Activated CD4-positive, alpha-beta T cell treated with anti-CD3 and anti-CD28 coated beads for 36 hours (primary cell): Measurements from ENCODE around the gene ZSCAN31. TPM values are rescaled to one million over a fixed set of nuclear protein-coding genes. Genes with fewer than 3 reads are reported as not detected.
"Not testable (repeated sequence)": the region's sequence is repeated elsewhere in the genome, so short reads cannot be mapped to it uniquely, and the experiment has no call there.

Source experiments
- ATAC-seq: fragments of 200-7000 bp; cut with Tn5 transposase; one replicate; pipeline ENCODE4 v1.10.0; 2021; ENCODE audit warnings: mild to moderate bottlenecking, moderate library complexity
- CTCF ChIA-PET: fragments of 350-600 bp; sonication (Branson Sonifier 250); formaldehyde crosslinking; loops from one replicate; lab custom pipeline; 2021; ENCODE audit warnings: antibody characterized with exemption; lab: Charles Lee
- POLR2A ChIA-PET: fragments of 350-600 bp; sonication (Branson Sonifier 250); formaldehyde crosslinking; loops from one replicate; lab custom pipeline; 2021; ENCODE audit warnings: antibody characterized with exemption, inconsistent platforms; lab: Charles Lee
- DNase-seq: peaks from one replicate; pipeline ENCODE4 v3.0.0-alpha.2; 2020
- H3K27ac Mint-ChIP-seq: one replicate; pipeline ENCODE4 v1.8.0; 2021; ENCODE audit warnings: mixed read lengths
- H3K27me3 Mint-ChIP-seq: one replicate; pipeline ENCODE4 v1.8.0; 2021; ENCODE audit warnings: mixed read lengths
- H3K36me3 Mint-ChIP-seq: one replicate; pipeline ENCODE4 v1.8.0; 2021; ENCODE audit warnings: low read depth, mixed read lengths
- H3K4me1 Mint-ChIP-seq: one replicate; pipeline ENCODE4 v1.8.0; 2021; ENCODE audit warnings: mixed read lengths
- H3K4me3 Mint-ChIP-seq: one replicate; pipeline ENCODE4 v1.8.0; 2021; ENCODE audit warnings: mild to moderate bottlenecking, moderate library complexity, mixed read lengths
- H3K9me3 Mint-ChIP-seq: one replicate; pipeline ENCODE4 v1.8.0; 2021; ENCODE audit warnings: low read depth, mixed read lengths
- intact Hi-C, 2 experiments: fragments of 100-400 bp; cut with DNase I in 1 of 2; cut with micrococcal nuclease in 1 of 2; formaldehyde crosslinking; loops; one replicate each; pipeline versions ENCODE4 v1.14.2 to v1.15.1; 2022 to 2024; cut with DNase I, micrococcal nuclease
- total RNA-seq, 2 experiments: library from RNA; stranded (reverse); gene quantifications; one replicate each; pipeline ENCODE4 v1.2.3, GENCODE V29; 2021

The ZSCAN31 gene
- total RNA-seq, 2 experiments from 2014 or later = 1.3 to 1.8 TPM

DNA sequence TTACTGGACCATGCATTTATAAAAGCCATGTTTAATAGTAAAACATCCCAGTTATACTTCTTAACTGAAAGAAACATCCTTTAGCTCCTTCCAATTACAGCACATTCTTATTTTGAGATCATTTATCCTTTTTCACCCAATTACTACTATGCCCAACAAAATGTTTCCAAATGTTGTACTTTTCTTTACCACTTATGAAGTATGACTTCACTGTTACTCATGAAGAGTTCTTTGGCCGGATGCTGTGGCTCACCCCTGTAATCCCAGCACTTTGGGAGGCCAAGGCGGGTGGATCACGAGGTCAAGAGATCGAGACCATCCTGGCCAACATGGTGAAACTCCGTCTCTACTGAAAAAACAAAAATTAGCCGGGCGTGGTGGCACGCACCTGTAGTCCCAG, 18.1 kb downstream of the ZSCAN31 start:
- H3K4me1 Mint-ChIP-seq, ATAC-seq, H3K27ac Mint-ChIP-seq, intact Hi-C loops, H3K9me3 Mint-ChIP-seq, DNase-seq, POLR2A ChIA-PET, H3K27me3 Mint-ChIP-seq, CTCF ChIA-PET, H3K4me3 Mint-ChIP-seq, H3K36me3 Mint-ChIP-seq: not testable (repeated sequence)

DNA sequence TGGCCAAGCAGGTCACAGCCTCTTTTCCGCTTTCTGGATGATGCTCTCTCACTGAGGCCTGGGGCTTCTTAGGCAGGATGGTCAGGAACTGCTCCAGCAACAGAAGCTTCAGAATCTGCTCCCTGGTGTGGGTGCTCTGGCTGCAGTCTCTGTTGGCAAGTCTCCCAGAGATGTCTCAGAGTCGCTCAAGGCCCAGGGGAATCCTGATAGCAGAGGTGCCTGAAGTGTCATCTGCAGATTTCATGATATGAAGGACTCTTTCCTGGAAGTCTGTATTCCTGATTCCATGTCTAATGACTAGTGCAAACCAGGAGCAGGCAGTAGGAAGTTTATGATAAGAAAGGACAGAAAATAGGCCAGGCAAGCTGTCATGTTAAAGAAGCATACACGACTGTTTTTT, 20.3 kb downstream of the ZSCAN31 start:
- no peak for DNase-seq
- Mint-ChIP-seq H3K4me3 (no peak overlapping the region), H3K36me3 (no peaks in the 10 kb centered on the region), H3K9me3 (no peaks in the 10 kb centered on the region), H3K4me1 (no peaks in the 10 kb centered on the region), H3K27me3 (peaks cover 10% of the 10 kb centered on the region), H3K27ac (no peak overlapping the region)
- intact Hi-C loops = no loop called here
- ATAC-seq = no peak
- POLR2A ChIA-PET = no interaction called here
- CTCF ChIA-PET = interaction anchor here (0.6 to 1.0 kb wide), 2 partner anchors 11 to 263 kb away, joined by 4 read pairs; no protein-coding TSS in a partner anchor

DNA sequence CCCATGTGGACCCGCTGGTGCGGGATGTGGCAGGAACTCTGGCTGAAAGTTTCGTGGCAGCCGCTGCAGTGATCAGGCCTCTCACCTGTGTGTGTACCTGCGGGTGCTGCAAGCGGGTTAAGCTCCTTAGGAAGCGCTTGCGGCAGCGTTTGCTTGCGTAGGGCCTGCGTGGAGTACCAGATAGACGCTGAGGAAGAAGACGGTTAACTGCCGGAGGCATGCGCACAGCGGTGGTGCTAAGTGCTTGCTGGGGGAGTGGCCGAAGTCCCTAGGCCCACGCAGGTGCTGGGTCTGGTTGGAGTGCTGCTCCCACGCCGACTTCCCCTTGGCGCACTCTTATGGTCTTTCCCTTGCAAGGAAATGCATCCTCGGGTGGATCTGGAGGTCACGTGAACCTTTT, 23.0 kb downstream of the ZSCAN31 start:
- ATAC-seq = no peak
- Mint-ChIP-seq H3K4me3 (no peak overlapping the region), H3K27me3 (peaks cover 14% of the 10 kb centered on the region), H3K36me3 (no peaks in the 10 kb centered on the region), H3K4me1 (no peaks in the 10 kb centered on the region), H3K9me3 (no peaks in the 10 kb centered on the region), H3K27ac (no peak overlapping the region)
- intact Hi-C loops = no loop called here
- DNase-seq = no peak
- ChIA-PET POLR2A (no interaction called here), CTCF (no interaction called here)

DNA sequence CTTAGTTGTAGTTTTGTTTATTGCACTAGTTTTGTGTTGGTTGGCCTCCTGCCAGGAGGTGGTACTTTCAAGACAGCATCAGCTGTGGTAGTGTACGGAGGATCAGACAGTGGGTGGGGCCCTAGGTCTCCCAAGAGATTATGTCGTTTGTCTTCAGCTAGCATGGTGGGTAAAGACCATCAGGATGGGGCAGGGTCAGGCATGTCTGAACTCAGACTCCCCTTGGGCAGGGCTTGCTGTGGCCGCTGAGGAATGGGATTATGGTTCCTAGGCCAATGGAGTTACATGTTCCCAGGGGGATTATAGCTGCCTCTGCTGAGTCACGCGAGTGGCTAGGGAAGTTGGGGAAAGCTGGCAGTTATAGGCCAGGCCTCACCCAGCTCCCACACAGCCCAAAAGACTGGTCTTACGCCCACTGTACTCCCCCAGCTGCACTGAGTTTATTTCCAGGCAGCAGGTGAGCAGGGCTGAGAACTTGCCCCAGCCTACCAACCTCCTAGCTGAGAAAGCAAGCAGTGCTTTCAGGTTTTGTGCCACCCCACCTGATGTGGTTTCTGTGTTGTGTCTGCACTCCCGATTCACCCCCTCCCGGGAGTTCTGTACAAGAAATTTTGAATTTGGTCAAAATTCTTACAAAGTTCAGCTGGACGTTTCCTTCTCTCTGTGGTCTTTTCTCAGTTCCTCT, 24.7 kb downstream of the ZSCAN31 start:
- ChIA-PET POLR2A (no interaction called here), CTCF (no interaction called here)
- ATAC-seq = no peak
- Mint-ChIP-seq H3K27ac (no peak overlapping the region), H3K4me3 (no peak overlapping the region), H3K36me3 (no peaks in the 10 kb centered on the region), H3K27me3 (peaks cover 14% of the 10 kb centered on the region), H3K9me3 (peaks cover 3% of the 10 kb centered on the region), H3K4me1 (no peaks in the 10 kb centered on the region)
- intact Hi-C loops = no loop called here
- DNase-seq = no peak

DNA sequence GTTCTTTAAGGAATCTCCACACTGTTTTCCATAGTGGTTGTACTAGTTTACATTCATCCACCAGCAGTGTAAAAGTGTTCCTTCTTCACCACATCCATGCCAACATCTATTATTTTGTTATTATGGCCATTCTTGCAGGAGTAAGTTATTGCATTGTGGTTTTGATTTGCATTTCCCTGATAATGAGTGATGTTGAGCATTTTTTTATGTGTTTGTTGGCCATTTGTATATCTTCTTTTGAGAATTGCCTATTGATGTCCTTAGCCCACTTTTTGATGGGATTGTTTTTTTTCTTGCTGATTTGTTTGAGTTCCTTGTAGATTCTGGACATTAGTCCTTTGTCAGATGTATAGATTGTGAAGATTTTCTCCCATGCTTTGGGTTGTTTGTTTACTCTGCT, 29.6 kb downstream of the ZSCAN31 start:
- H3K4me3 Mint-ChIP-seq, CTCF ChIA-PET, POLR2A ChIA-PET, H3K9me3 Mint-ChIP-seq, ATAC-seq, intact Hi-C loops, H3K27ac Mint-ChIP-seq, DNase-seq, H3K36me3 Mint-ChIP-seq, H3K27me3 Mint-ChIP-seq: not testable (repeated sequence)
- peaks cover 18% of the 10 kb centered on the region for H3K4me1 Mint-ChIP-seq

DNA sequence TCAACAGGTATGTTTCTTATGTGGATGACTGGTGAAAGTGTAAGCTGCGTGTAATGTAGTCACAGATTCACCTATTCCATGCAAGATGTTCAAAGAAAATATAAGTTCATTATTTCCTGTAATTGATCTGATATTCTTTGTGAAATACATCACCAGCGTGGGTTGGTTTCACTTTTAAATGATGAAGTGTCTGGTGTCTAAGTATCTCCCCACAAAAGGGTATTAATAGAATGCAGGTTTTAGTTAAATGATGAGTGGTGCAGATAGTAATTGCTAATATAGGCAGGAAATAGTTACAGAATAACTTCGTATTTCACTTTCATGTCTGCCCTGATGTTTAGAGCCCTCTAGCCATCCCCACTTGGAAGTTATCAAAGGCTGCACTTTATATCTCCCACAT, 32.4 kb downstream of the ZSCAN31 start:
- H3K27ac Mint-ChIP-seq = no peak overlapping the region
- POLR2A ChIA-PET = interaction anchor here (0.7 kb wide), 1 partner anchor 1848 kb away, joined by 3 read pairs; no protein-coding TSS in a partner anchor
- no peaks in the 10 kb centered on the region for H3K27me3 Mint-ChIP-seq
- DNase-seq (no peak), ATAC-seq (peak; percentile 49)
- H3K9me3 Mint-ChIP-seq = peaks cover 3% of the 10 kb centered on the region
- H3K4me1 Mint-ChIP-seq = peaks cover 18% of the 10 kb centered on the region
- CTCF ChIA-PET = no interaction called here
- intact Hi-C loops = no loop called here
- no peaks in the 10 kb centered on the region for H3K36me3 Mint-ChIP-seq
- no peak overlapping the region for H3K4me3 Mint-ChIP-seq

DNA sequence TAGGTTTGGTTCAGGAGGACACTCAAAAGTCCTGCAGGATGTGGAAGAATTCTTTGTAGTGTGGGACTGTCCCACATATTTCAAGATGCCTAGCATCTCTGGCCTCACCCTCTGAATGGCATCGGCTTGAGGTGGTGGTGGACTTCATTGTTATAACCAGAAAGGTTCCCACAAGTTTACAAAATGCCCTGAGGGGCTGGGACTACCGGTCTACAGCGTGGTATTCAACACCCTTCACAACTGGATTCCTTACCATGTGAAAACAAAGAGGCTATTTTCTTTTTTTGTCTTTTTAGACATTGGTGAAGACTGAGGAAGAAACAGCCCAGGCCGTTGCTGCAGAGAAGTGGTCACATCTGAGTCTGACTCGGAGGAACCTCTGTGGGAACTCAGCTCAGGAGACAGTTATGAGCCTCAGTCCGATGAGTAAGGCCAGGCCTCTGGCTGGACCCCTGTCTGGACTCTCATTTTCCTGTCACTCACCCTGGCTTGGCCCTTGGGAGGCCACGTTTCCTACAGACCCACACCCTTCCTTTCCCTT, 39.4 kb downstream of the ZSCAN31 start:
- Mint-ChIP-seq H3K9me3 (no peaks in the 10 kb centered on the region), H3K4me1 (no peaks in the 10 kb centered on the region), H3K4me3 (no peak overlapping the region), H3K27ac (no peak overlapping the region), H3K27me3 (no peaks in the 10 kb centered on the region), H3K36me3 (peaks cover 2% of the 10 kb centered on the region)
- DNase-seq (no peak), ATAC-seq (no peak)
- POLR2A ChIA-PET = no interaction called here
- CTCF ChIA-PET = no interaction called here
- intact Hi-C loops = no loop called here

DNA sequence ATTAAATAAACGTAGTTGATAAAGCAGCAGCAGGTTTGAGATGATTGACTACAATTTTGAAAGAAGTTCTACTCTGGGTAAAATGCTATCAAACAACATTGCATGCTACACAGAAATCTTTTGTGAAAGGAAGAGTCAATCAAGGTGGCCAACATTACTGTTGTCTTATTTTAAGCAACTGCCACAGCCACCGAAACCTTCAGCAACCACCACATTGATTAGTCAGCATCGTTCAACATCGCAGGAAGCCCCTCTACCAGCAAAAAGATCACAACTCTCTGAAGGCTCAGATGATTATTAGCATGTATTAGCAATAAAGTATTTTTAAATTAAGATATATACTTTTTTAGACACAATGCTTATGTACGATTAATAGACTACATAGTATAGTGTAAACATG, 40.6 kb downstream of the ZSCAN31 start:
- H3K27me3 Mint-ChIP-seq = no peaks in the 10 kb centered on the region
- intact Hi-C loops = no loop called here
- H3K27ac Mint-ChIP-seq = no peak overlapping the region
- H3K4me1 Mint-ChIP-seq = no peaks in the 10 kb centered on the region
- CTCF ChIA-PET = interaction anchor here (0.8 kb wide), 1 partner anchor 9 kb away, joined by 3 read pairs; no protein-coding TSS in a partner anchor
- H3K9me3 Mint-ChIP-seq = no peaks in the 10 kb centered on the region
- H3K4me3 Mint-ChIP-seq = no peak overlapping the region
- DNase-seq (no peak), ATAC-seq (no peak)
- peaks cover 2% of the 10 kb centered on the region for H3K36me3 Mint-ChIP-seq
- POLR2A ChIA-PET = no interaction called here

DNA sequence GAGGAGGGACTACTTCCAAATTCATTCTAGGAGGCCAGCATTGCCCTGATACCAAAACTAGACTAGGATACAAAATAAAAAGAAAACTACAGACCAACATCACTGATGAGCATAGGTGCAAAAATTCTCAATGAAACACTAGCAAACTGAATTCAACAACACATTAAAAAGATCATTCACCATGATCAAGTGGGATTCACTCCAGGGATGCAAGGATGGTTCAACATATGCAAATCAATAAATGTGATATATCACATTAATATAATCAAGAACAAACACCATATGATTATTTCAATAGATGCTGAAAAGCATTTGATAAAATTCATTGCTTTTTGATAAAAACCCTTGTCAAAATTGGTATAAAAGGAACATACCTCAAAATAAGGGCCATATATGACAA, 44.4 kb downstream of the ZSCAN31 start:
- Mint-ChIP-seq H3K27me3 (no peaks in the 10 kb centered on the region), H3K9me3 (no peaks in the 10 kb centered on the region), H3K27ac (no peak overlapping the region), H3K4me1 (no peaks in the 10 kb centered on the region), H3K36me3 (peaks cover 10% of the 10 kb centered on the region), H3K4me3 (no peak overlapping the region)
- ChIA-PET CTCF (no interaction called here), POLR2A (interaction anchor here (0.7 kb wide), 1 partner anchor 135 kb away, joined by 8 read pairs; no protein-coding TSS in a partner anchor)
- intact Hi-C loops = no loop called here
- ATAC-seq (no peak), DNase-seq (no peak)

DNA sequence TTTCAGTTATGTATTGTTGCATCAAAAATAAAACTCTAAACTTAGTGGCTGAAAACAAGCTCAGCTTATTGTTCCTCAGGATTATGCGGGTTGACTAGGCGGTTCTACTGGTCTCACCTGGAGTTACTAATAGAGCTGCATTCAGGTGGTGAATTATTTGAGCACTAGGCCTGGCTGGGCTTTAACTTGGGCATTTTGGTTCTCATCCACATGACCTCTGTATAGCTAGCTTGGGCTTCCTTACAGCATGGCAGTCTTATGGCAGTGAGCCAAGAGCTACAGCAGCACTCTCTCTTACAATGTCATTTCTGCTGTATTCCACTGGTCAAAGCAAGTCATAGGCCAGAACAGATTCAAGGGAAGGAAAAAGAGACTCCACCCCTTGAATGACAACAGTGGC, 53.0 kb downstream of the ZSCAN31 start:
- POLR2A ChIA-PET = no interaction called here
- no peak for ATAC-seq
- CTCF ChIA-PET = interaction anchor here (0.5 to 1.1 kb wide), 3 partner anchors 73 to 271 kb away, joined by 3 to 4 read pairs (median 3); no protein-coding TSS in a partner anchor
- Mint-ChIP-seq H3K4me3 (no peak overlapping the region), H3K4me1 (peaks cover 9% of the 10 kb centered on the region), H3K9me3 (no peaks in the 10 kb centered on the region), H3K27ac (no peak overlapping the region), H3K27me3 (peaks cover 18% of the 10 kb centered on the region), H3K36me3 (peaks cover 15% of the 10 kb centered on the region)
- intact Hi-C loops = no loop called here
- DNase-seq = no peak

DNA sequence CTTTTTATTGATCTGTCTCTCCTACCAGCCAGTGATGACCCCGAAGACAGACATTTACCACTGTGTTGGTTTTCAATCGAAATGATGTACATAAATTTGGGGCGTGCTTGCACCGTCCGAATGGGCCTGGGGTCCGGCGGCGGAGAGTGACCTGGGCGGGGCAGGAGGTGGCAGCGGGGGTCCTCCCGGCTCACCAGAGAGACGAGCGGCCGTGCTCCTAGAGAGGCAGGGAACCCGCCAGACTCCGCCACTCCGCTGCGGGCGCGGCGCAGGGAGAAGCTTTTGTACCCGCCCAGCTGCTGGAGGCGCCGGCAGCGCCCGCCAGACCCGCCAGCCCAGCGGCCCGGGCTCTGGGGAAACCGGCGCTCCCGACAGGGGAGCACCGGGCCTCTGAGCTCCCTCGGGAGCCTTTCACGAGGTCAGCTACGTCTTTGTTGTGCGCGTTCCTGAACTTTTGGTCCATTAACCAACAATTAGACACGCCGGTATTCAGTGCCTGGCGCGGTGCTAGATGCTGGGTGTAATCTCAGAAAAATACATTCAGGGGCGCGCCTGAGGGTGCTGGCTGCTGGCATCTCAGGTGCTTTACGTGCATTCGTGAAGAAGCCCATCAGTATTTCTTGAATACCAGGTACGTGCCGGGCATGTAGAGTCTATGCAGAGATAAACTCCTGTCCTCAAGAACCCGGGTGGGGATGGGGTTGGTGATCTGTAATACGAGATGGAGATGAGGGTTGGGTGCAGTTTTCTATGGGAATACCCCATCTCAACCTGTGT, 54.5 kb downstream of the ZSCAN31 start, which contains the start of gene PGBD1:
TSS of gene PGBD1 (plus strand) at position 285 of the 777 bp plus-strand sequence. CDS start 2,242 bp downstream, outside the sequence.
- ChIA-PET POLR2A (interaction anchor here (0.9 to 1.0 kb wide), 2 partner anchors 14 to 140 kb away, joined by 3 to 4 read pairs; partner anchors contain the start of genes ZKSCAN8 and ZSCAN26), CTCF (interaction anchor here (0.6 to 1.4 kb wide), 4 partner anchors 35 to 118 kb away, joined by 3 read pairs; partner anchors contain the start of gene ZSCAN12)
- peaks cover 18% of the 10 kb centered on the region for H3K27me3 Mint-ChIP-seq
- ATAC-seq (peak; percentile 87), DNase-seq (peak; percentile 74)
- intact Hi-C loops = loop anchor here in 1 of 2 experiments (1.0 kb wide), 1 partner anchor 29 kb away; the partner anchor contains the start of gene ZKSCAN4
- H3K36me3 Mint-ChIP-seq = peaks cover 16% of the 10 kb centered on the region
- H3K9me3 Mint-ChIP-seq = no peaks in the 10 kb centered on the region
- H3K4me3 Mint-ChIP-seq = peak within 1 kb of the TSS; percentile 76
- no peak within 1 kb of the TSS for H3K27ac Mint-ChIP-seq
- H3K4me1 Mint-ChIP-seq = peaks cover 9% of the 10 kb centered on the region
